Hepatocyte (in vitro differentiated cells): ENCODE measurements around the gene EIF4G3.
"Not testable (repeated sequence)": the region's sequence is repeated elsewhere in the genome, so short reads cannot be mapped to it uniquely, and the experiment has no call there.

ENCODE experiments used
- CTCF ChIP-seq: fragments of 200-600 bp; sonication (generic); IDR thresholded peaks from 2 replicates; pipeline ENCODE4 v1.5.1; 2016; ENCODE audit warnings: antibody characterized with exemption, mild to moderate bottlenecking; ENCODE audit not compliant: poor library complexity
- EZH2 ChIP-seq: fragments of 200-600 bp; sonication (generic); IDR thresholded peaks from 2 replicates; pipeline ENCODE4 v1.6.1; 2016; ENCODE audit warnings: antibody characterized with exemption, mild to moderate bottlenecking, borderline replicate concordance
- EZH2phosphoT487 ChIP-seq: fragments of 200-600 bp; sonication (generic); IDR thresholded peaks from one replicate; pipeline ENCODE4 v1.6.1; 2018; ENCODE audit warnings: antibody characterized with exemption, mild to moderate bottlenecking, low read depth, moderate library complexity; ENCODE audit not compliant: unreplicated experiment, severe bottlenecking

GRCh38 chr1:21093271-21093958 lies 83.3 kb downstream of the EIF4G3 start:
- not testable (repeated sequence) for TF ChIP-seq EZH2phosphoT487, CTCF, EZH2
